IPS DF 6.9 (cell line): ENCODE results near the gene CDH6.

Experiments used
- DNase-seq: peaks from one replicate; pipeline ENCODE4 v3.0.0-alpha.2; 2013; ENCODE audit warnings: low read depth, low spot score
- H3K27ac ChIP-seq: one replicate; pipeline ENCODE4 v1.5.1; 2013; ENCODE audit warnings: low read length, control low read depth
- H3K27me3 ChIP-seq: 2 replicates; pipeline ENCODE4 v1.6.1; 2013; ENCODE audit warnings: mild to moderate bottlenecking, low read length; ENCODE audit not compliant: control insufficient read depth, insufficient read depth
- H3K36me3 ChIP-seq: 2 replicates; pipeline ENCODE4 v1.6.1; 2013; ENCODE audit warnings: low read length; ENCODE audit not compliant: control insufficient read depth, insufficient read depth
- H3K4me1 ChIP-seq: 2 replicates; pipeline ENCODE4 v1.6.1; 2013; ENCODE audit warnings: low read length; ENCODE audit not compliant: control insufficient read depth, insufficient read depth
- H3K4me3 ChIP-seq: 2 replicates; pipeline ENCODE4 v1.5.1; 2013; ENCODE audit warnings: mild to moderate bottlenecking, low read length
- H3K9me3 ChIP-seq: 2 replicates; pipeline ENCODE4 v1.6.1; 2013; ENCODE audit warnings: low read length, inconsistent platforms; ENCODE audit not compliant: control insufficient read depth, insufficient read depth
- WGBS: extraction: QIAGEN DNeasy Blood & Tissue Kit; methylation state at CpG from one replicate; pipeline ENCODE4 v1.1.7; 2013; ENCODE audit warnings: mixed read lengths, missing lambda C conversion rate; ENCODE audit not compliant: insufficient read length, insufficient coverage; 5-methylcytosine and 5-hydroxymethylcytosine counted together

CDH6 gene

GRCh38 chr5:31172881-31173280 lies 20.6 kb upstream of the CDH6 start:
- no peaks in the 10 kb centered on the region for H3K4me1 ChIP-seq
- no peak overlapping the region for H3K4me3 ChIP-seq
- no peaks in the 10 kb centered on the region for H3K27me3 ChIP-seq
- no peak for DNase-seq
- no peak overlapping the region for H3K27ac ChIP-seq
- no peaks in the 10 kb centered on the region for H3K36me3 ChIP-seq
- no peaks in the 10 kb centered on the region for H3K9me3 ChIP-seq

GRCh38 chr5:31173614-31174013 lies 19.9 kb upstream of the CDH6 start:
- WGBS: no CpG with 5 or more reads among the region's 3 CpGs

GRCh38 chr5:31181376-31181987 lies 12.0 kb upstream of the CDH6 start:
- no peaks in the 10 kb centered on the region for H3K27me3 ChIP-seq
- H3K4me3 ChIP-seq: no peak overlapping the region
- no peak for DNase-seq
- H3K36me3 ChIP-seq: no peaks in the 10 kb centered on the region
- no peaks in the 10 kb centered on the region for H3K9me3 ChIP-seq
- no peak overlapping the region for H3K27ac ChIP-seq
- WGBS: no CpG with 5 or more reads among the region's 8 CpGs
- no peaks in the 10 kb centered on the region for H3K4me1 ChIP-seq

More at GRCh38 chr5:31173614-31174013, 19.9 kb upstream of the CDH6 start:
- DNase-seq: no peak
- Histone ChIP-seq H3K27ac (no peak overlapping the region), H3K4me1 (no peaks in the 10 kb centered on the region), H3K36me3 (no peaks in the 10 kb centered on the region), H3K27me3 (no peaks in the 10 kb centered on the region), H3K4me3 (no peak overlapping the region), H3K9me3 (no peaks in the 10 kb centered on the region)

- no CpG with 5 or more reads among the region's 6 CpGs for WGBS
- no peak overlapping the region for H3K4me3 ChIP-seq
- no peak overlapping the region for H3K27ac ChIP-seq
Observed at GRCh38 chr5:31182136-31182535, 11.3 kb upstream of the CDH6 start.

GRCh38 chr5:31185951-31186350 lies 7.5 kb upstream of the CDH6 start:
- Histone ChIP-seq H3K27me3 (no peaks in the 10 kb centered on the region), H3K4me1 (no peaks in the 10 kb centered on the region), H3K4me3 (no peak overlapping the region), H3K27ac (no peak overlapping the region), H3K9me3 (no peaks in the 10 kb centered on the region), H3K36me3 (no peaks in the 10 kb centered on the region)
- WGBS: no CpG with 5 or more reads among the region's 7 CpGs
- DNase-seq: no peak

More at GRCh38 chr5:31182136-31182535, 11.3 kb upstream of the CDH6 start:
- Histone ChIP-seq H3K4me1 (no peaks in the 10 kb centered on the region), H3K36me3 (no peaks in the 10 kb centered on the region), H3K9me3 (no peaks in the 10 kb centered on the region), H3K27me3 (no peaks in the 10 kb centered on the region)
- no peak for DNase-seq

- no peaks in the 10 kb centered on the region for H3K4me1 ChIP-seq
- no peak overlapping the region for H3K27ac ChIP-seq
- no peak overlapping the region for H3K4me3 ChIP-seq
- no CpG with 5 or more reads among the region's 5 CpGs for WGBS
- no peaks in the 10 kb centered on the region for H3K27me3 ChIP-seq
- H3K9me3 ChIP-seq: no peaks in the 10 kb centered on the region
- no peak for DNase-seq
- H3K36me3 ChIP-seq: no peaks in the 10 kb centered on the region
Observed at GRCh38 chr5:31186672-31187267, 6.7 kb upstream of the CDH6 start.

- Histone ChIP-seq H3K4me1 (no peaks in the 10 kb centered on the region), H3K4me3 (no peak overlapping the region), H3K9me3 (no peaks in the 10 kb centered on the region), H3K27me3 (peaks cover 4% of the 10 kb centered on the region), H3K36me3 (no peaks in the 10 kb centered on the region), H3K27ac (no peak overlapping the region)
- no CpG with 5 or more reads among the region's 7 CpGs for WGBS
- no peak for DNase-seq
Observed at GRCh38 chr5:31187591-31187990, 5.9 kb upstream of the CDH6 start.

GRCh38 chr5:31192442-31192841 lies 1.0 kb upstream of the CDH6 start:
- no peak for DNase-seq
- Histone ChIP-seq H3K9me3 (no peaks in the 10 kb centered on the region), H3K4me3 (no peak overlapping the region)

GRCh38 chr5:31193116-31193515 lies 370 bp upstream of the CDH6 start:
- no CpG with 5 or more reads among the region's 10 CpGs for WGBS
- no peak for DNase-seq
- H3K27ac ChIP-seq: no peak overlapping the region

More at GRCh38 chr5:31192442-31192841, 1.0 kb upstream of the CDH6 start:
- H3K36me3 ChIP-seq: no peaks in the 10 kb centered on the region
- no peaks in the 10 kb centered on the region for H3K4me1 ChIP-seq
- no CpG with 5 or more reads among the region's 1 CpG for WGBS
- H3K27me3 ChIP-seq: peaks cover 23% of the 10 kb centered on the region
- no peak overlapping the region for H3K27ac ChIP-seq

GRCh38 chr5:31194468-31194813 lies 955 bp downstream of the CDH6 start:
- peaks cover 23% of the 10 kb centered on the region for H3K27me3 ChIP-seq
- no peaks in the 10 kb centered on the region for H3K4me1 ChIP-seq
- peak overlapping the region; percentile 58; the same call in 1 of the 2 replicates for H3K4me3 ChIP-seq
- H3K9me3 ChIP-seq: no peaks in the 10 kb centered on the region
- no peak overlapping the region for H3K27ac ChIP-seq
- WGBS: no CpG with 5 or more reads among the region's 15 CpGs
- no peak for DNase-seq
- no peaks in the 10 kb centered on the region for H3K36me3 ChIP-seq

More at GRCh38 chr5:31193116-31193515, 370 bp upstream of the CDH6 start:
- H3K36me3 ChIP-seq: no peaks in the 10 kb centered on the region
- H3K4me1 ChIP-seq: no peaks in the 10 kb centered on the region
- peaks cover 23% of the 10 kb centered on the region for H3K27me3 ChIP-seq
- H3K9me3 ChIP-seq: no peaks in the 10 kb centered on the region
- no peak overlapping the region for H3K4me3 ChIP-seq
